GM12872 (cell line): ENCODE results near the gene MEGF6.

Source experiments
- CTCF ChIP-seq: IDR thresholded peaks from 3 replicates; pipeline ENCODE4 v1.5.1; 2011; ENCODE audit warnings: low read depth, mild to moderate bottlenecking, low read length, moderate library complexity; ENCODE audit not compliant: insufficient read depth

Gene MEGF6

DNA sequence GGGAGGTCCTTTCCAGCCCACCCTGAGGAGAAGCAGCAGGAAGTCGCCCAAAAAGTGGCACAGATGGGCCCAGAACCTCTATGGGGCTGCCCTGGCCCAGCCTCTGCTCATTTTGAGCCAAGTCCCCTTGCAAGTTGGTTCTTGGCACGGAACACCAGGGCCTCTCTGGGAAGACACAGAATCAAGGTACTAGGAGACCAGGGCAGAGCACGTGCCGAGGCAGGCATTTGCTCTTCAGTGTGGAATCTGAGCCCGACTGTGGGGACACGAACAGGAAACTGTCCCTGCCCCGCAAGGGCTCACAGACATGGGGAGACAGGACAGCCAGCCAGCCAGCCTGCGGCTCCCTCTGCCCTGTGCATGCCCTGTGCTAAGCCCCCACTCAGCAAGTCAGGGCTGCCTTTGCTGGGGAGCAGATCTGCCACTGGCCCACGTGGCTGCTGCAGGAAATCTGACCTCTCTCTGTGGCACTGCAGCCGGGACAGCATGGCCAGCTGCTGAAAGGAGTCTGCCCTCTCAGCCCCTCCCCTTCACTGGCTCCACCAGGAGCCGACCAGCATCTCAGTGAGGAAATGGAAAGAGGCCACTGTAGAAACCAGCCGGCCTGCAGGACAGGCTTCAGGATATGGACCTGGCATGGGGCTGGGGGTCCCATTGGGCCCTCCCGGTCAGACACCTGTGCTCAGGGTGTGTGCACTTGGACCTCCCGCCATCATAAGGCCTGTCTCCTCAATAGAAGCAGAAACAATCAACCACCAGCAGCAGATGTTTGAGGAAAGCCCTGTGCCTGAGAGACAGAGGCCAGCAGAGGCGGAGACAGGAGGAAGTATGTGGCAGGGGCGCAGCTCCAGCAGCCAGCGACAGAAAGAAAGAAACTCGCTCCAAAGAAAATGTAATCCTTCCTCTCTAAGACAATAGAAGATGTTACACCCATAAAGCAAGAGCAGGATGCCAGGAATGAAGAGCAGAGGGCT, 153.1 kb downstream of the MEGF6 start:
- no peak for TF ChIP-seq CTCF

- no peak for TF ChIP-seq CTCF
These were observed 154.1 kb downstream of the MEGF6 start for GRCh38 chr1:3456964-3457909.

GRCh38 chr1:3456449-3456963, 154.8 kb downstream of the MEGF6 start:
- TF ChIP-seq CTCF = no peak

DNA sequence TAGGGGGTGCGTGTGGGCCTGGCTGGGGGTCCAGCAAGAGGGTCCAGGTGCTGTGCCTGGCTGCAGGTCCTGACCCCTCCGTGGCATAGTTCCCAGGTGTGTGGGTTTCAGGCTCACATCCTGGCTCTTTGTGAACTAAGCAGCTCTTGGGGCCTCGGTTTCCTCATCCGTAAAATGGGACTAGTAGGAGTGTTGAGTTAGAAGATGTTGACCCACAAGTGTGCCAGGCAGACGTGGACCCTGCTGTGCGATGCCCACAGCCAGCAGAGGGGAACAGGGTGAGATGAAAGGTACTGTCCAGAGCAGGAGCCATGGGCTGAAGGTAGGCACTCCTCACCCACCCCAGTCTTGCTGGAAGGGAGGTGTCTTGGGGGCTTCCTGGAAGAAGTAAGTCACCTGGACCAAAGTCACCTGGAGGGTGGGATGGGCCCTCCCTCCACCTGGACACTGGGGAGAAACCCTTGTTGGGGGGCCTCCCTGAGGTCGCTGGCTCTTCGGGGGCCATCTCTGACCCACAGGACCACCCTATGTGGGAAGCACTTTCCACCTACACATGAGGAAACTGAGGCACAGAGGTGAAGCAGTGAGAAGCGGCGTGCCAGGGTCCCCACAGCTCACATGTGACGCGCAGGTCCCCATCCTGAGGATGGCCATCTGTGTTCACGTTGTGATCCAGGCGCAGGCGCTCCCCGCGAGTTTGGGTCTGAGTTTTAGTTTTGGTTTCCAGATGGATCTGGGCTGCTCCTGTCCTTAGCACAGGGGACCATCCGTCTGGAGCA, 155.4 kb downstream of the MEGF6 start:
- no peak for TF ChIP-seq CTCF

DNA sequence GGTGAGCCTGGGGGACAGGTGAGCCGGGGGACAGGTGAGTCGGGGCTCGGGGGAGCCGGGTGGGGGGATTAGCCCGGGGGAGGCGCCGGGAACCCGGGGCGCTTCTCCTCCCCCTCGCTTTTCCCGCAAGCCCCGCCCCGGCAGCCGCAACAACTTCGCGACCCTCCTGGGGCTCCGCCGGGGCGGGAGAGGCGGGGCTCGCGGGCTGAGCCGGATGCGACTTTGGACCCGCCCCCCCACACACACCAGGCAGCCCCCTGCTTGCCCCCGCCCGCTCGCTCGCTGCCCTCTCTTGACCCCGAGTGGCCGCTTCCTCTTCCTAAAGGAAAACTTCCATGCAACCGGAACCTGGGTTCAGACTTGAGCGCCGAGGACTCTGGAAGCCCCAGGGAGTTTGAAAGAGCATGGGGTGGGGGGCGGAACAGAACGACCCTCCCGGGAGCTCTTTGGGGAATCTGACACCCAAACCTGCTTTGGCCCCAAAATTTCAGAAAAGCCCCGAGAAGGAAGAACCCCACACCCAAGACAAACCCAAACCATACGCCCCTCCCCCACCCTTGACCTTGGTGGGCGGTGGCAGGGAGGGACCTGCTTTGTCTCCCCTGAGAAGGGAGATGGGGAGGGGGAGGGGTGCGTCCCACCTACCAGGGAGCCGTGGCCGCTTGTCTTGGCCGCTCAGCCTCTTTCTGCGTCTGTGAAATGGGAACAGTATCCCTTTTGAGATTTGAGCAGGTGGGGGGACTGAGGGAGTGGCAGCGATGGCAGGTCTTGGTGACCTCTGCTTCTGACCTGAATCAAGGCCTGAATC, 156.3 kb downstream of the MEGF6 start:
- TF ChIP-seq CTCF = no peak

- TF ChIP-seq CTCF = no peak
These were observed 157.2 kb downstream of the MEGF6 start, which contains the start of gene ARHGEF16 for GRCh38 chr1:3453891-3454810. Gene ARHGEF16, plus strand, starts transcription at chr1:3454665. Its CDS starts 8,420 bp downstream, at chr1:3463085.
